Gastroesophageal sphincter (tissue), 3 donors: Measurements from ENCODE around the gene DBF4B.

Experiments
- EP300 ChIP-seq: sonication (generic); formaldehyde crosslinking; IDR thresholded peaks from one replicate; pipeline ENCODE4 v1.6.1; 2017; ENCODE audit warnings: antibody characterized with exemption, mild to moderate bottlenecking
- POLR2A ChIP-seq, 2 donors: fragments of 450-650 bp; IDR thresholded peaks; one replicate each; pipeline ENCODE4 v1.6.1; 2017; ENCODE audit warnings: antibody characterized with exemption in 2 of 2, mild to moderate bottlenecking in 2 of 2, moderate library complexity in 1 of 2
- POLR2AphosphoS5 ChIP-seq: sonication (generic); formaldehyde crosslinking; IDR thresholded peaks from one replicate; pipeline ENCODE4 v1.6.1; 2017; ENCODE audit warnings: antibody characterized with exemption
- TF ChIP-seq, protein P1 (sequence below), 4 experiments: fragments of 200-600 bp in 2 of 4; fragments of 450-650 bp in 2 of 4; sonication (generic) in 1 of 4; IDR thresholded peaks; one replicate each; pipeline ENCODE4 v1.5.1; 2017 to 2019; ENCODE audit warnings: antibody characterized with exemption in 4 of 4, mild to moderate bottlenecking in 2 of 4, moderate library complexity in 2 of 4

DNA sequence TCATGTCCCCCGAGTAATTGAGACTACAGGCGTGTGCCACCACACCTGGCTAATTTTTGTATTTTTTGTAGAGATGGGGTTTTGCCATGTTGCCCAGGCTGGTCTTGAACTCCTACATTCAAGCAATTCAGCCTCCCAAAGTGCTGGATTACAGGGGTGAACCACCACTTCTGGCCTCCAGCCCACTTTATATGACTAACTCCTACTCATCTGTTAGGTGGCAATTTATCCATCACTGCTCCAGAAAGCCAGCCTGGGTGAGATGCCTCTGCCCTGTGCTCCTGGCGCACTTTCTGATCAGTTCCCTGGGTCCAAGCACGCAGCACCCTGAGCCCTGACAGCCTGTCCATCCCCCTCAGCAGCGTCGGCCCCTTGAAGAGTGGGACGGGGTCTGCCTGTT is 79.7 kb downstream of the DBF4B start:
- TF ChIP-seq, protein P1, sequence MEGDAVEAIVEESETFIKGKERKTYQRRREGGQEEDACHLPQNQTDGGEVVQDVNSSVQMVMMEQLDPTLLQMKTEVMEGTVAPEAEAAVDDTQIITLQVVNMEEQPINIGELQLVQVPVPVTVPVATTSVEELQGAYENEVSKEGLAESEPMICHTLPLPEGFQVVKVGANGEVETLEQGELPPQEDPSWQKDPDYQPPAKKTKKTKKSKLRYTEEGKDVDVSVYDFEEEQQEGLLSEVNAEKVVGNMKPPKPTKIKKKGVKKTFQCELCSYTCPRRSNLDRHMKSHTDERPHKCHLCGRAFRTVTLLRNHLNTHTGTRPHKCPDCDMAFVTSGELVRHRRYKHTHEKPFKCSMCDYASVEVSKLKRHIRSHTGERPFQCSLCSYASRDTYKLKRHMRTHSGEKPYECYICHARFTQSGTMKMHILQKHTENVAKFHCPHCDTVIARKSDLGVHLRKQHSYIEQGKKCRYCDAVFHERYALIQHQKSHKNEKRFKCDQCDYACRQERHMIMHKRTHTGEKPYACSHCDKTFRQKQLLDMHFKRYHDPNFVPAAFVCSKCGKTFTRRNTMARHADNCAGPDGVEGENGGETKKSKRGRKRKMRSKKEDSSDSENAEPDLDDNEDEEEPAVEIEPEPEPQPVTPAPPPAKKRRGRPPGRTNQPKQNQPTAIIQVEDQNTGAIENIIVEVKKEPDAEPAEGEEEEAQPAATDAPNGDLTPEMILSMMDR (IDR thresholded peaks at IDR 0.05): no peak
- no peak for TF ChIP-seq POLR2AphosphoS5
- no peak for TF ChIP-seq POLR2A (IDR thresholded peaks at IDR 0.05)
- no peak for TF ChIP-seq EP300
